Activated CD4-positive, alpha-beta T cell treated with anti-CD3 and anti-CD28 coated beads, Interleukin-2, amount 10 ng/mL, durations not matched to agents 7 days and 5 days (primary cell): ENCODE results near the gene POTEB2. TPM values are rescaled to one million over a fixed set of nuclear protein-coding genes. Genes with fewer than 3 reads are reported as not detected.
"Not testable (repeated sequence)": the region's sequence is repeated elsewhere in the genome, so short reads cannot be mapped to it uniquely, and the experiment has no call there.

Source experiments
- CTCF ChIA-PET: fragments of 350-600 bp; sonication (Branson Sonifier 250); formaldehyde crosslinking; loops from one replicate; lab custom pipeline; 2021; ENCODE audit warnings: antibody characterized with exemption; lab: Charles Lee
- POLR2A ChIA-PET: fragments of 350-600 bp; sonication (Branson Sonifier 250); formaldehyde crosslinking; loops from one replicate; lab custom pipeline; 2021; ENCODE audit warnings: antibody characterized with exemption; lab: Charles Lee
- DNase-seq: peaks from one replicate; pipeline ENCODE4 v3.0.0-alpha.2; 2020
- H3K27ac Mint-ChIP-seq: one replicate; pipeline ENCODE4 v1.8.0; 2021; ENCODE audit warnings: mild to moderate bottlenecking, moderate library complexity, mixed read lengths
- H3K27me3 Mint-ChIP-seq: one replicate; pipeline ENCODE4 v1.8.0; 2021; ENCODE audit warnings: mixed read lengths
- H3K36me3 Mint-ChIP-seq: one replicate; pipeline ENCODE4 v1.8.0; 2021; ENCODE audit warnings: low read depth, mixed read lengths
- H3K4me1 Mint-ChIP-seq: one replicate; pipeline ENCODE4 v1.8.0; 2021; ENCODE audit warnings: mixed read lengths
- H3K4me3 Mint-ChIP-seq: one replicate; pipeline ENCODE4 v1.8.0; 2021; ENCODE audit warnings: mild to moderate bottlenecking, moderate library complexity, mixed read lengths
- H3K9me3 Mint-ChIP-seq: one replicate; pipeline ENCODE4 v1.8.0; 2021; ENCODE audit warnings: mixed read lengths
- microRNA-seq: library from miRNA; unstranded; fragments of <30 nt; microRNA quantifications from one replicate; pipeline ENCODE4 v1.2.0, GENCODE V29; 2021; ENCODE audit warnings: borderline microRNAs expressed, borderline replicate concordance
- total RNA-seq, 2 experiments: library from RNA; stranded (reverse); gene quantifications; one replicate each; pipeline ENCODE4 v1.2.3, GENCODE V29; 2021

POTEB2 gene
- total RNA-seq, result not detected

DNA sequence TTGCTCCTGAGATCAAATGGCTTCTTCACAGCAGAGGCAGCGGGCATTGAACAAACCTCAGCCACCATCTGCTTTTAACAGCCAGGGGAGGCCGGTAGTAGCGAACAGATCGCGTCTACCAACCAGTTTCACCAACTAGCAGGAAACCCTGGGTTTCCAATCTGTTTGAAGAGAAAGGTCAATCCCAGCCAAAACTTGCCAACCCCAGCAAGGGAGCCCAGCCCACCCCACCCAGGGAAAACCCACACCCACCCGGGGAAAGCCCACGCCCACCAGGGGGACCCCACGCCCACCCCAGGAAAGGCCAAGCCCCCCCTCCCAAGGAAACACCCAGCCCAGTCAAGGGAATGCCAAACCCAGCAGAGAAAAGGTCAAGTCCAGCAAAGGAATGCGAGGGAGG lies at the start of gene POTEB2:
TSS of gene POTEB2 (minus strand) at position 101 of the 400 bp plus-strand sequence. CDS start at position 68, 33 bp downstream.
- H3K4me3 Mint-ChIP-seq, CTCF ChIA-PET, H3K4me1 Mint-ChIP-seq, H3K36me3 Mint-ChIP-seq, DNase-seq, H3K9me3 Mint-ChIP-seq, H3K27me3 Mint-ChIP-seq, POLR2A ChIA-PET, H3K27ac Mint-ChIP-seq: not testable (repeated sequence)

DNA sequence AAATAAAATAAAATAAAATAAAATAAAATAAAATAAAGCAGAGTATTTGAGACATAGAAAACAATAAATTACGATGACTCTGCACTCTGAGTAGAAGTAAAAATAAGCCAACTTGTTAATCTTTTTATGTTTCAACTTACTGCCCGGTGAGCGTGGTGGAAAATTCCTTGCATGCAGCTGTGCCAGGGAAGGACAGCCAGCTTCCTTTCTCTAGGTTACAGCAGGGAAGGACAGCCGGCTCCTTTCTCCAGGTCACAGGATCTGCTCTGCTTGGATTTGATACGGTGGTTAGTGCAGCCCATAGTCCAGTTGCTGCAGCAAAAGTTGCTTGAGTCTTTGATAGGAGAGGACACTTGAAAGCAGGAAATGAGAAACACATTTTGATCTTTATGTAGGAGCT lies 13.8 kb upstream of the POTEB2 start:
- DNase-seq, H3K4me3 Mint-ChIP-seq, H3K4me1 Mint-ChIP-seq, H3K27ac Mint-ChIP-seq, CTCF ChIA-PET, H3K9me3 Mint-ChIP-seq, POLR2A ChIA-PET, H3K36me3 Mint-ChIP-seq, H3K27me3 Mint-ChIP-seq: not testable (repeated sequence)

DNA sequence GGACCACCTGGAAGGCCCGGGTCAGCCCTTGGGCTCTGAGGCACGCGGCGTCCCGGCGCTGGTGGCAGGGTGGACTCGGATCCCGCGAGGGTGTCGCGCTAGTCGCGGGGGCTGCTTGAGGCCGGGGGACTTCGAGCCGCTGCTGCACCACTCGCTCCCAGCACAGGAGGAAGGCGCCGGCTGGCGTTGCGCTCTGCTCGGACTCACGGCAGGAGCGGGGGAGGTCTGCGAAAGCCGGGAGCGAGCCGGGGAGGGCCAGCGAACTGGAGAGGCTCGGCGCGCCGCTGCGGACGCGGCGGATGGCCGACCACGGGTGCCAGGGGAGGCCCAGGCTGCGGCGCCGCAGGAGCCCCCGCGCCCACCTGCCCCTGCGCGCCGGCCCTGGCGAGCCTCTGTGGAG lies 12.3 kb upstream of the POTEB2 start:
- POLR2A ChIA-PET, H3K9me3 Mint-ChIP-seq: not testable (repeated sequence)

DNA sequence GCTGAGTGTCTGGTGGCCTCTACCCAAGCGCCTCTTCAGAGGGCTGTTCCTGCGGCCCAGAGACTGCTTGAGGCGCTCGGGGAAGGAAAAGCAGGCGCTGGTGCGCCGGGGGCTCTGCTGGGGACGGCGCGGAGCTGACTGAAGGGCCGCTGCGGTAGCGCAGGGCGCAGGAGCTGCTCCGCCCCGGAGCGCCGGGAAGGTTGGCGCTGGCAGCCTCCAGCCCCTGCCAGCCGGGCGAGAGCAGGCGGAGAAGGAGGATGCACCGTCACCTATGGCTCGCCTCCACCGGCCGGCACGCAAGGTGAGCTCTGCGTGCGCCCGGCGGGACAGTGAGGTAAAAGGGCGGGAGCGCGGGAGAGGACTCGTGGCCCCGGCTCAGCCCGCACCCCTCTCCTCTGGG lies 11.7 kb upstream of the POTEB2 start:
- DNase-seq, H3K9me3 Mint-ChIP-seq, H3K27me3 Mint-ChIP-seq, H3K36me3 Mint-ChIP-seq, CTCF ChIA-PET, H3K4me1 Mint-ChIP-seq, POLR2A ChIA-PET, H3K4me3 Mint-ChIP-seq, H3K27ac Mint-ChIP-seq: not testable (repeated sequence)

More for the DNA sequence above, 12.3 kb upstream of the POTEB2 start:
- H3K27me3 Mint-ChIP-seq, CTCF ChIA-PET, H3K4me3 Mint-ChIP-seq, H3K27ac Mint-ChIP-seq, H3K36me3 Mint-ChIP-seq, DNase-seq, H3K4me1 Mint-ChIP-seq: not testable (repeated sequence)

Small RNAs within 50 kb of the gene (microRNA-seq; reads per million reads assigned to microRNA genes)
- not detected for gene MIR3118-2
